Stimulated activated naive CD8-positive, alpha-beta T cell treated with anti-CD3 and anti-CD28 coated beads, Interleukin-15, amount 100 ng/mL, for 72 hours (primary cell): ENCODE results near the gene MRPL51.

Source experiments
- ATAC-seq: fragments of 150-1000 bp; cut with Tn5 transposase; 2 replicates; pipeline ENCODE4 v1.10.0; 2021; ENCODE audit warnings: mild to moderate bottlenecking, moderate library complexity
- DNase-seq, 2 donors: peaks; one replicate each; pipeline ENCODE4 v3.0.0; 2021 to 2022
- H3K27ac Mint-ChIP-seq, 2 donors: one replicate each; pipeline ENCODE4 v1.8.0; 2022; ENCODE audit warnings: mild to moderate bottlenecking in 2 of 2, mixed read lengths in 2 of 2, moderate library complexity in 2 of 2
- H3K27me3 Mint-ChIP-seq: one replicate; pipeline ENCODE4 v1.8.0; 2022; ENCODE audit warnings: mixed read lengths
- H3K4me1 Mint-ChIP-seq: one replicate; pipeline ENCODE4 v1.8.0; 2022; ENCODE audit warnings: mild to moderate bottlenecking, mixed read lengths
- H3K4me3 Mint-ChIP-seq, 2 donors: one replicate each; pipeline ENCODE4 v1.8.0; 2022; ENCODE audit warnings: mild to moderate bottlenecking in 2 of 2, mixed read lengths in 2 of 2, moderate library complexity in 1 of 2
- H3K9me3 Mint-ChIP-seq, 2 donors: one replicate each; pipeline ENCODE4 v1.8.0; 2022; ENCODE audit warnings: mixed read lengths in 2 of 2

MRPL51 gene

GRCh38 chr12:6534695-6534944 is 41.6 kb upstream of the MRPL51 start:
- DNase-seq (no peak), ATAC-seq (no peak)
- Mint-ChIP-seq H3K9me3 (no peaks in the 10 kb centered on the region), H3K27ac (peak overlapping the region; percentile 98 to 99), H3K4me1 (peaks cover 80% of the 10 kb centered on the region), H3K4me3 (peak overlapping the region; percentile 96 to 98), H3K27me3 (no peaks in the 10 kb centered on the region)

- Mint-ChIP-seq H3K27ac (peak within 1 kb of the TSS; percentile 98 to 99), H3K9me3 (no peaks in the 10 kb centered on the region), H3K27me3 (no peaks in the 10 kb centered on the region), H3K4me3 (peak within 1 kb of the TSS; percentile 96 to 98), H3K4me1 (peaks cover 77% of the 10 kb centered on the region)
- DNase-seq (peak; percentile 93 to 94), ATAC-seq (peak; percentile 74)
Observed at GRCh38 chr12:6533923-6534694, 41.0 kb upstream of the MRPL51 start, which contains the start of gene GAPDH. GAPDH (plus strand) TSS chr12:6534517; CDS start chr12:6534833, 316 bp downstream.

- no peaks in the 10 kb centered on the region for H3K9me3 Mint-ChIP-seq
- DNase-seq (no peak), ATAC-seq (no peak)
- peaks cover 71% of the 10 kb centered on the region for H3K4me1 Mint-ChIP-seq
- H3K27ac Mint-ChIP-seq: peak overlapping the region; percentile 98 to 99
- H3K4me3 Mint-ChIP-seq: peak overlapping the region; percentile 96 to 98
- H3K27me3 Mint-ChIP-seq: no peaks in the 10 kb centered on the region
Observed at GRCh38 chr12:6533653-6533922, 40.5 kb upstream of the MRPL51 start.

- Mint-ChIP-seq H3K4me3 (peak overlapping the region; percentile 96 to 98), H3K27ac (peak overlapping the region; percentile 99), H3K9me3 (no peaks in the 10 kb centered on the region), H3K4me1 (peaks cover 66% of the 10 kb centered on the region), H3K27me3 (no peaks in the 10 kb centered on the region)
- ATAC-seq (no peak), DNase-seq (peak in 1 of 2 donors; percentile 42)
Observed at GRCh38 chr12:6532927-6533652, 40.0 kb upstream of the MRPL51 start.

GRCh38 chr12:6532051-6532926 is 39.2 kb upstream of the MRPL51 start:
- H3K27me3 Mint-ChIP-seq: no peaks in the 10 kb centered on the region

GRCh38 chr12:6530576-6531260 is 37.7 kb upstream of the MRPL51 start:
- ATAC-seq (no peak), DNase-seq (no peak)
- H3K4me1 Mint-ChIP-seq: peaks cover 43% of the 10 kb centered on the region
- H3K9me3 Mint-ChIP-seq: no peaks in the 10 kb centered on the region
- H3K27ac Mint-ChIP-seq: peak overlapping the region in 1 of 2 donors; percentile 77
- H3K4me3 Mint-ChIP-seq: no peak overlapping the region
- no peaks in the 10 kb centered on the region for H3K27me3 Mint-ChIP-seq

More at GRCh38 chr12:6532051-6532926, 39.2 kb upstream of the MRPL51 start:
- Mint-ChIP-seq H3K27ac (peak overlapping the region; percentile 99), H3K4me1 (peaks cover 58% of the 10 kb centered on the region), H3K4me3 (peak overlapping the region; percentile 96 to 98), H3K9me3 (no peaks in the 10 kb centered on the region)
- ATAC-seq (peak; percentile 64), DNase-seq (peak; percentile 76 to 88)

GRCh38 chr12:6529291-6529737 is 36.3 kb upstream of the MRPL51 start:
- no peak overlapping the region for H3K4me3 Mint-ChIP-seq
- H3K27me3 Mint-ChIP-seq: no peaks in the 10 kb centered on the region
- no peak for ATAC-seq
- DNase-seq: no peak
- H3K9me3 Mint-ChIP-seq: no peaks in the 10 kb centered on the region
- H3K4me1 Mint-ChIP-seq: peaks cover 39% of the 10 kb centered on the region
- peak overlapping the region; percentile 63 to 74 for H3K27ac Mint-ChIP-seq

- no peak overlapping the region for H3K4me3 Mint-ChIP-seq
Observed at GRCh38 chr12:6528539-6529235, 35.6 kb upstream of the MRPL51 start.

GRCh38 chr12:6527711-6528110 is 34.6 kb upstream of the MRPL51 start:
- Mint-ChIP-seq H3K27me3 (no peaks in the 10 kb centered on the region), H3K4me3 (no peak overlapping the region), H3K9me3 (no peaks in the 10 kb centered on the region), H3K27ac (no peak overlapping the region), H3K4me1 (peaks cover 31% of the 10 kb centered on the region)
- no peak for ATAC-seq
- DNase-seq: no peak

More at GRCh38 chr12:6528539-6529235, 35.6 kb upstream of the MRPL51 start:
- peaks cover 39% of the 10 kb centered on the region for H3K4me1 Mint-ChIP-seq
- ATAC-seq (no peak), DNase-seq (no peak)
- H3K9me3 Mint-ChIP-seq: no peaks in the 10 kb centered on the region
- H3K27me3 Mint-ChIP-seq: no peaks in the 10 kb centered on the region
- H3K27ac Mint-ChIP-seq: peak overlapping the region in 1 of 2 donors; percentile 63

GRCh38 chr12:6526766-6527525 is 33.9 kb upstream of the MRPL51 start:
- H3K27me3 Mint-ChIP-seq: no peaks in the 10 kb centered on the region
- no peak for ATAC-seq

GRCh38 chr12:6526201-6526600 is 33.1 kb upstream of the MRPL51 start:
- peaks cover 16% of the 10 kb centered on the region for H3K4me1 Mint-ChIP-seq
- peak overlapping the region in 1 of 2 donors; percentile 89 for H3K27ac Mint-ChIP-seq
- no peaks in the 10 kb centered on the region for H3K9me3 Mint-ChIP-seq
- no peak for ATAC-seq
- no peaks in the 10 kb centered on the region for H3K27me3 Mint-ChIP-seq
- no peak for DNase-seq
- H3K4me3 Mint-ChIP-seq: no peak overlapping the region

More at GRCh38 chr12:6526766-6527525, 33.9 kb upstream of the MRPL51 start:
- Mint-ChIP-seq H3K4me3 (no peak overlapping the region), H3K4me1 (peaks cover 23% of the 10 kb centered on the region), H3K27ac (no peak overlapping the region), H3K9me3 (no peaks in the 10 kb centered on the region)
- no peak for DNase-seq

GRCh38 chr12:6524648-6525047 is 31.6 kb upstream of the MRPL51 start:
- Mint-ChIP-seq H3K27me3 (no peaks in the 10 kb centered on the region), H3K4me3 (no peak overlapping the region), H3K27ac (no peak overlapping the region), H3K9me3 (no peaks in the 10 kb centered on the region), H3K4me1 (peaks cover 2% of the 10 kb centered on the region)
- DNase-seq: no peak
- ATAC-seq: no peak

- ATAC-seq (no peak), DNase-seq (no peak)
- Mint-ChIP-seq H3K27ac (peak overlapping the region in 1 of 2 donors; percentile 23), H3K9me3 (no peaks in the 10 kb centered on the region), H3K4me3 (no peak overlapping the region), H3K4me1 (no peaks in the 10 kb centered on the region), H3K27me3 (no peaks in the 10 kb centered on the region)
Observed at GRCh38 chr12:6523708-6524107, 30.6 kb upstream of the MRPL51 start.

GRCh38 chr12:6522193-6522592 is 29.1 kb upstream of the MRPL51 start:
- Mint-ChIP-seq H3K4me1 (no peaks in the 10 kb centered on the region), H3K9me3 (no peaks in the 10 kb centered on the region), H3K27ac (no peak overlapping the region), H3K4me3 (no peak overlapping the region), H3K27me3 (no peaks in the 10 kb centered on the region)
- DNase-seq: no peak
- ATAC-seq: no peak
